Inferior parietal cortex (tissue), 1 donor: ENCODE measurements around the gene AIP.

Experiments used
- DNase-seq: peaks from one replicate; pipeline ENCODE4 v3.0.0-alpha.2; 2016; ENCODE audit errors: extremely low spot score

Gene AIP

DNA sequence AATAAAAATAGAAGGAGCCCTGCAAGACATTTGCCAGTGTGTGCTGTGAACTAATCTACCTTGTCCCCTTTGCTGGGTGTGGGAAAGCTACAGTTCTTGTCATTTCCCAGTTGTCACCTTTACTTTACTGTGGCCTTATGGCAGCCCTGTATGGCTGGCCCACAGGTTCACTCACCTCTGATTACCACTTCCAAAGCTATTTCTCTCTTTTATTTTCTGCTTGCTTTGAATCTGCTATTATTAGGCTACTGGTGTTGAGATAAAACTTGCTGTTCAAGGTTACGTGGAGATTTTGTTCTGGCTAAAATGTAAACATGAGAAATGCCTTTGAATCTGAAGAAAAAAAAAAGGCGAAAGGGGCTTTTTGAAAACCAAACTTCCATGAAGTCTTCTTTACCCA is 50.1 kb downstream of the AIP start:
- no peak for DNase-seq

DNA sequence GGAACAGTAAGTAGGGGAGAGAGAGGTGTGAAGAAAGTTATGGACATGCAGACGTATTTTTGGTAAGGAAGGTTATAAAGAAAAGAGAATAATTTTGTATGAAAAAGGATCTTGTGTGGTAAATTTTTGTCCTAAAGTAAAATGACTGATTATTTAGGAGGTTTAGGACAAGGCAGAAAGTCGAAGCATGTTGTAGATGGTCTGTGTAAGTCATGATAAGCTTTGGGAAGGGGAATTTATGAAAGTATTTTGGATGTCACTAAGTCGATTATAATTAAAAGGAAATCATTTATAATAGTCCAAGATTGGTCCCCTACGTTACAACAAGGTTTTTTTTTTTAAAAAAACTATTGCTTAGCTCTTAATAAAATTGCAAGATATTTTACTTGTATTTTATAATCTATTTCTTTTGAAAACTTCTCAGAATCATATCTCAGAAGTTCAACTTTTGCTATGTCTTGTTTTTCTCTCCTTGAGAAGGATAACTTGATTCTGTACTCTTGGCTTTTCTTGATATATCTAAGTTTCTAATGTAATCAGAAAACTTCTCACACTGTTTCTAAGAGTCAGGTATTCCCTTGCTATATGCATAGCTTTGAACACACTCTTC is 51.3 kb downstream of the AIP start:
- DNase-seq = no peak

DNA sequence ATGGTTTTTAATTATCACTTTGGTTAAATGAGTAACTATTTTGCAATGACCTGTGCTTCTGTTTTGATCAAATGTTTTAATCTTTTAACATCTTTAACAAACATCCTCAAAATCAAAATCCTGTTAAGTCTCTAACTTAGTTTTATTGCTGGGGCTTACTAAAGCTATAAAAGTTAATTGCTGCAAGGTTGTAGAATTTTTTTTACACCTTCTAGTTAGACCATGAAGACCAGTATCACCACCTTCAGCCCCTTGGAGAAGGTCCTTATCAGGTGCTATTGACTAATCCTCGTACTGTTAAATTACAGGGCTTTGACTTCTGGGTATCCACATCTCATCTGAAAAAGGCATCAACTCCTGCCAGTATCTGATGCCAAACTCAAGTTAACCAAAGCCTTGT is 52.7 kb downstream of the AIP start:
- no peak for DNase-seq

DNA sequence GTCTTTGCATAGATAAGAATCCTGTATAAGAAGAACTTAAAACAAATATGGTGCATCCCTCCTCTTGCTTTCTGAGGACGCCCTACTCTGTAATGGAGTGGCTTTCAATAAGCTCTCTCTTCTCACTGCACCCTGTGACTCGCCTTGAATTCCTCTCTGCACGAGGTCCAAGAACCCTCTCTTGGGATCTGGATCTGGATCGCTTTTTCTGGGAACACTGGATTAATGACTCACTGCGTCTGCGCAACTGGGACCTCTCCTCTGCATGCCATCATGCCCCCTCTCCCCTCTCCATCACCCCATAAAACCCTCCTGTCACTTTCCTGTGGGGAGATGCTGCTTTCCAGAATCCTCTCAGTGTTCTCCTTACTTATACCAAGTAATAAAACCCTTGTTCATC is 55.5 kb downstream of the AIP start:
- DNase-seq = no peak

DNA sequence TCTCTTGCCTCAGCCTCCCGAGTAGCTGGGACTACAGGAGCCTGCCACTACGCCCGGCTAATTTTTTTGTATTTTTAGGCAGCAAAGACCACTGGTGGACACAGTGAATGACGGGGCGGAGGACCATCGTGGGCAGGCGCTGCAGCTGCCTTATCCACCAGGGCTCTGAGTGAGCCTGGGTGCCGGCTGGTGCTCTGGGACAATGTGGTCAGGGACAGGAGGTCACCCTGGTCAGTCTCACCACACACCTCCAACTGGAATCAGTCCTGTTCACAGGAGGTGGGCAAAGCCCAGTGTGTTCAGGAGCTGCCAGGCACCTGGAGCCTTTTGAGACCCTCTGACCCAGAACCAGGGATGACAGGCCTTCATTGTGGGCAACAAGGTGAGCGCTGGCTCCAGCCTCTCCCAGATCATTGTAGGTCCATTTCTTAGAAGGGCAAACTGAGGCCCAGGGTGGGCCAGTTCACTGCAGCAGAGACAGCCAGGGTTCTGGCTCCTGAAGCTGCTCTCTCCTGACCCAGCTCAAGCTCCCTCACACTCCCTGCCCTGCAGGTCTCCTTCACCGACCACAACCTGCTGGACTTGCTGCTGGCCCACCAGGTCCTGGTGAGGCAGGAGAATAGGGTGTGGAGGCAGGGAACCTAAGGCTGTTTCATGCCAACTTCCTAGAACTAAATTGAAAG is 56.1 kb downstream of the AIP start:
- DNase-seq = no peak

DNA sequence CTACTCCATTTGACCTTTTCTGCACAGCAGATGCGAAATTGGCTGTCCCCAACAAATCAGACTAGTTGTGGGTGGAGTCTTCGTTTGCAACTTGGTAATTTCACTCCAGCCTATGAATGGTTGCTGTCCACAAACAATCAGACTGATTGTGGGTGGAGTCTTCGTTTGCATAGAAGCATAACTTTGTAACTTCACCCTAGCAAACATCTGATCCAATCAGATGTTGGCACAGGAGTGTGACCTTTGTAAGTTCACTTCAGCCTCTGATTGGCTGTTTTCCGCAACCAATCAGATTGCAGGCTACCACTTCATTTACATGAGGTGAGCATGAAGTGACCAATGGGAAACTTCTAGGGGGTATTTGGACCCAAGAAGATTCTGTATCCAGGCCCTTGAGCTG is 56.7 kb downstream of the AIP start:
- no peak for DNase-seq
